ENCODE data around the gene VSTM2L.

VSTM2L gene

GRCh38 chr20:37927410-37928095, 24.6 kb downstream of the VSTM2L start:
- no peak for DNase-seq

GRCh38 chr20:37928996-37929682, 26.2 kb downstream of the VSTM2L start:
- no peaks in the 10 kb centered on the region for H3K36me3 ChIP-seq (replicated peaks)
- no peak for TF ChIP-seq CTCF (IDR thresholded peaks at IDR 0.05; ENCODE audit: low read depth, low read length, missing control alignments)
- in situ Hi-C loops (cut with HindIII; ENCODE audit: low pct_ligation_motif_present, low sequenced_read_pairs) = no loop called here
- peaks cover 4% of the 10 kb centered on the region for H3K27me3 ChIP-seq (replicated peaks)
- no peak for DNase-seq
- H3K27ac ChIP-seq = no peak overlapping the region
- H3K4me3 ChIP-seq (ENCODE audit: low read depth, low read length) = no peak overlapping the region

More at GRCh38 chr20:37927410-37928095, 24.6 kb downstream of the VSTM2L start:
- H3K36me3 ChIP-seq (replicated peaks) = no peaks in the 10 kb centered on the region
- peaks cover 10% of the 10 kb centered on the region for H3K27me3 ChIP-seq (replicated peaks)
- in situ Hi-C loops (cut with HindIII; ENCODE audit: low pct_ligation_motif_present, low sequenced_read_pairs) = no loop called here
- no peak overlapping the region for H3K4me3 ChIP-seq (ENCODE audit: low read depth, low read length)
- no peak overlapping the region for H3K27ac ChIP-seq
- no peak for TF ChIP-seq CTCF (IDR thresholded peaks at IDR 0.05; ENCODE audit: low read depth, low read length, missing control alignments)

- no peak for TF ChIP-seq CTCF (IDR thresholded peaks at IDR 0.05; ENCODE audit: low read depth, low read length, missing control alignments)
- Histone ChIP-seq H3K4me3 (ENCODE audit: low read depth, low read length) (no peak overlapping the region), H3K36me3 (replicated peaks) (no peaks in the 10 kb centered on the region), H3K27me3 (replicated peaks) (peaks cover 4% of the 10 kb centered on the region), H3K27ac (no peak overlapping the region)
- in situ Hi-C loops (cut with HindIII; ENCODE audit: low pct_ligation_motif_present, low sequenced_read_pairs) = no loop called here
- no peak for DNase-seq
Measured at GRCh38 chr20:37929683-37930014, 26.7 kb downstream of the VSTM2L start.

GRCh38 chr20:37931153-37931922, 28.4 kb downstream of the VSTM2L start:
- Histone ChIP-seq H3K4me3 (ENCODE audit: low read depth, low read length) (no peak overlapping the region), H3K36me3 (replicated peaks) (no peaks in the 10 kb centered on the region), H3K27me3 (replicated peaks) (peaks cover 4% of the 10 kb centered on the region), H3K27ac (no peak overlapping the region)
- no peak for TF ChIP-seq CTCF (IDR thresholded peaks at IDR 0.05; ENCODE audit: low read depth, low read length, missing control alignments)
- in situ Hi-C loops (cut with HindIII; ENCODE audit: low pct_ligation_motif_present, low sequenced_read_pairs) = no loop called here
- no peak for DNase-seq

- no peak for TF ChIP-seq CTCF (IDR thresholded peaks at IDR 0.05; ENCODE audit: low read depth, low read length, missing control alignments)
- peaks cover 4% of the 10 kb centered on the region for H3K27me3 ChIP-seq (replicated peaks)
- no peaks in the 10 kb centered on the region for H3K36me3 ChIP-seq (replicated peaks)
- in situ Hi-C loops (cut with HindIII; ENCODE audit: low pct_ligation_motif_present, low sequenced_read_pairs) = no loop called here
- no peak overlapping the region for H3K4me3 ChIP-seq (ENCODE audit: low read depth, low read length)
- DNase-seq = no peak
- H3K27ac ChIP-seq = no peak overlapping the region
Measured at GRCh38 chr20:37932074-37932473, 29.1 kb downstream of the VSTM2L start.
